Activated CD8-positive, alpha-beta memory T cell treated with anti-CD3 and anti-CD28 coated beads for 1 hour (primary cell): ENCODE results near the gene SF3B3.
"Not testable (repeated sequence)": the region's sequence is repeated elsewhere in the genome, so short reads cannot be mapped to it uniquely, and the experiment has no call there.

Experiments
- DNase-seq, 2 donors: peaks; one replicate each; pipeline ENCODE4 v3.0.0-alpha.2; 2020; ENCODE audit warnings: low read depth in 1 of 2; ENCODE audit errors: extremely low read depth in 1 of 2

The SF3B3 gene

DNA sequence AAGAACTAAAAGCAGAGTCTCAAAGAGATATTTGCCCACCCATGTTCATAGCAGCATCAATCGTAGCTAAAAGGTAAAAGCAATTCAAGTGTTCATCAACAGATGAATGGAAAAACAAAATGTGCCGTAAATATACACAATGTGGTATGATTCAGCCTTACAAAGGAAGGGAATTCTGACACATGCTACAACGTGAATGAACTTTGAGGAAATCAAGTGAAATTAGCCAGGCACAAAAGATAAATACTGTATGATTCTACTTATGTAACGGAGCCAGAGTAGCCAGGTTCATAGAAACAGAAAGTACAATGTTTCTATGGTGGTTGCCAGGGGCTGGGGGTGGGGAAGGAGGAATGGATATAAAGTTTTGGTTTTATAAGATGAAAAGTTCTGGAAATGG, 64.9 kb downstream of the SF3B3 start:
- no peak for DNase-seq

DNA sequence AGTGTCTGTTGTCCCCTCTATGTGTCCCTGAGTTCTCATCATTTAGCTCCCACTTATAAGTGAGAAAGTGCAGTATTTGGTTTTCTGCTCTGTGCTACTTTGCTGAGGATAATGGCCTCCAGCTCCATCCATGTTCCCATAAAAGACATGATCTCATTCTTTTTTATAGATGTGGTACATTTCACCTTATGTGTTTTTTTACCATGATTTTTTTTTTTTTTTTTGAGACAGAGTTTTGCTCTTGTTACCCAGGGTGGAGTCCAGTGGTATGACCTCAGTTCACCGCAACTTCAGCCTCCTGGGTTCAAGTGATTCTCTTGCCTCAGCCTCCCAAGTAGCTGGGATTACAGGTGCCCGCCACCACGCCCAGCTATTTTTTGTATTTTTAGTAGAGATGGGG, 65.8 kb downstream of the SF3B3 start:
- not testable (repeated sequence) for DNase-seq

DNA sequence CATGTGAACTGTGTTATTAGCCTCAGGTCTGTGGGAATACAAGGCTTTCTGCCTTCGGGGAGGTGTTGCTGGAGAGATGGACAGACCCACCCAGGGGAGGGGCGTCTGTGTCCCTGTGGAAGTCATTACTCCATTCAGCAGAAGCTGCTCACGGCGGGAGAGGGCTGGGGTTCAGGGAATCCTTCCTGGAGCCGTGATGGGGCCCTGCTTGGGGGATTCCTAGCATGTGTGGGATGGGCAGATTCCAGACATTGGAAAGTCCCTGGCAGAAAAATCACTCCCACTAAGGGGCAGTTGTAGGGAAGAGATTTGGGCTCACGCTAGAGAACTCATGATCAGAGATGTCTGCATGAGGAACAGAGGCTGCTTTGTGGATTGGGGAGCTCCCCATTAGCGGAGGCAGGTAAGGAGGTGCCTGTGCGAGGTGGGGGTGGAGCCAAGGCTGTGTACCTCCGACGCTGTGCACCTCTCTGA, 66.4 kb downstream of the SF3B3 start:
- DNase-seq, result no peak

DNA sequence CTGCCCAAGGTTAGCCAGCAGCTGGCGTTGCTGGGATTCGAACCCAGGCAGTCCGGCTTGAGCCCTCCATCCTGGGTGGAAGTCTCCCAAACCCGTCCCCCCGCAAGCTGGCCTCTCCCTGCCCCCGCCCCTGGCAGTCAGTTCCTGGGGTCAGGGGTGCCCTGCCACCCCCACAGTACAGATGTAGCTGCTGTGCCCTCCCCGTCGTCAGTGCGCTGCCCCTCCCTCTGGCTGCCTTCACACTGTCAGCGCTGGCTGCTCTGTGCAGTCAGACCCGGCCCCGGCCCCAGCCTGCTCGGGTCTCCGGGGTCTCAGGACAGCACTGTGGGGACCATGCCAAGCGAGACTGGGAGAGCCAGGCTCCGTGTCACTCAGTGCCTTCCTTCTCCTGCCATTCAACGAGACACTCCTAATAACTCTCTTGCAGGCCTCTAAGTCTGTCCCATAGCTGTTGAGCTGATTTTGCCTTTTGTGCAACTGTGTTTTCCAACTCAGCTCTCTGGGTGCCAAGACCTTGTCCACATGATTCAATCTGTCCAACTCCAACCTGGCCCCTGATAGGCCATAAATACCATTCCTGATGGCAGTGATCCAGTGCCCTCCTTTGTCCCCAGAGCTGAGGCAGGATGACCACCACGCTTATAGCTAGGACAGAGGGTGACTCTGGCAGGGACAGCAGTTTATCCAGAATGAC, 67.3 kb downstream of the SF3B3 start:
- DNase-seq, result no peak

DNA sequence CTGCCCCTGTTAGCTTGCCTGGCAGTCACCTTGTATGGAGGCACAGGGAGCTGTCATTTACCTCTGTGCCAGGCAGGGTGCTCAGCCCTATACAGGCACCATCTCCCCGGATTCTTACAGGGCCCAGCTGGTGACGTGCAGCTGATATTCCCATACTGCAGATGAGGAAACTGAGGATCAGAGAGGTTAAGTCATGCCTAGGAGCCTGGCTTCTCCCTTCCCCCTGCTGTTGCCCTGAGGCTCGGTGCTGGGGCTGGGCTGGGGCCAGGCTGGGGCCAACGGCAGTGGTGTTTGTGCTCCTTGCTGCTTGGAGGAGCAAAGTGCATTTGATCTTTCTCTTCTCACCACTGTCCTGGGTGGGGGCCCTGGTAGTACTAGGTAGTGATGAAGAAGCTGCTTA, 68.0 kb downstream of the SF3B3 start:
- DNase-seq, result no peak

DNA sequence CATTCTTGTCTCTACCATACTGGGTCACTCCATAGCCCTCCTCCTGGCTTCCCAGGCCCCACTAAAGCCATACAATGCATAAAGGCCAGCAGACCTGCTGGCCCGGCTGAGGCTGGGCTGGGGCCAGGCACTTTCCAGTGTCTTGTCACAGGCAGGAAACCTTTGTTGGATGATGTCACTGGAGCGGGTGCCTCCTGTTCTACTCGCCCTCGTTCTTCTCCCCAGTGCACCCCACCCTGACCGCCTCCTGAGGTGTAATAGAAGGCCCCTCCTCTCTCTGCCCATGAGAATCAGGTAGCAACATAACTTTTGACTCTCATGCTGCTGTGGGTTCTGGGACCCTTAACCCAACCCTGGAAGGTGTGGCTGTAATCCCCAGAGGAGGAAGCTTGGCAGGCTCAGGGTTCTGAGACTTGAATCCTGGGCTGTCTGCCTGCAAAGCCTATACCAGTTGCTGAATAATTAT, 68.5 kb downstream of the SF3B3 start:
- DNase-seq, result no peak

DNA sequence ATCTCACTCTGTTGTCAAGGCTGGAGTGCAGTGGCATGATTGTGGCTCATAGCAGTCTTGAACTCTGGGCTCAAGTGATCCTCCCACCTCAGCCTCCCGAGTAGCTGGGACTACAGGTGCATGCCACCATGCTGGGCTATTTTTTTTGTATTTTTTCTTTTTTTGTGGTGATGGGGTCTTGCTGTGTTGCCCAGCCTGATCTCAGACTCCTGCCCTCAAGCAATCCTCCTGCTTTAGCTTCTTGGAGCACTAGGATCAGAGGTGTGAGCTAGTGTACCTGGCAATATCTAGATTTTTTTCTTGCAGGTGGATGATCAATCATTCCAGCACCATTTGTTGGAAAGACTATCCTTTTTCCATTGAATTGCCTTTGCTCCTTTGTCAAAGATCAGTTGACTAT, 69.9 kb downstream of the SF3B3 start:
- DNase-seq, result no peak

DNA sequence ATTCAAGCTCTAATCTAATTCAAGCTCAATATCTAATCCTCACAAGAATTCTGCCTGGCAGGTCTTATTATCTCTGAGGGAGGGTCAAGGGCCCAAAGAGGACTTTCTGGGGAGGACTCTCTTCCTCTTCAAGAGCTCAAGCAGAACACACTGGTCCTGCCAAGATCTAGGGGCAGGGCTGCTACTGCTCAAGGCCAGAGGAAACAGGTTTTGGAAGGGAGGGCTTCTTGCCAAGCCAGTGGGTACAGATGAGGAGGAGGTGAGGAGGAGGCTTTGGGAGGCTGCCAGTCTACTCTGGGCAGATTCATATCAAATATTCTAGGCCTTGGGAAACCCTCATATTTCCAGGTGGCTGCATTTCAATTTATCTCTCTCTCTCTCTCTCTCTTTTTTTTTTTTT, 71.0 kb downstream of the SF3B3 start:
- DNase-seq, result no peak

DNA sequence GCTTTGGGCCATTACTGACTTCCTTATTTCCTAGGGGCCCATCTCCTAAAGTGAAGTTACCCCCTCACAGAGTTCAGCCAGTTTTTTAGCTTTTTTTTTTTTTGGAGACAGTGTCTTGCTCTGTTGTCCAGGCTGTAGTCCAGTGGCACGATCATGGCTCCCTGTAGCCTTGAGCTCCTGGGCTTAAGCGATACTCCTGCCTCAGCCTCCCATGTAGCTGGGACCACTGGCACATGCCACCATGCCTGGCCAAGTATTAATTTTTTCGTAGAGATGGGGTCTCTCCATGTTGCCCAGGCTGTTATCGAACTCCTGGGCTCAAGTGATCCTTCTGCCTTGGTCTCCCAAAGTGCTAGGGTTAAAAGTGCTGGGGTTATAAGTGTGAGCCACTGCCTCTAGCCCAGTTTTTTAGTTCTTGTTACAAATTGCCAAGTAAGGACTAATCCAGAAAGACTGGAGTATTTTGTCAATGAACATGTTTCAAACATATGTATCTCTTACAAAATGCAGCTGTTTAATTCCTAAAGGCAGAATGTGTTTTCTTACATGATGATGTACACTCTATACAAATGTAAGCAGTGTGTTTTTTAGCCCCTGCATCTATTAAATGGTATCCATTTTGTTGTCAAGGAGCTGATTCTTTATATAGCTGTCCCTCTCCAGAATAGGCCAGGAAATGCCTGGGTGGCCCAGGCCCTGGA, 73.7 kb downstream of the SF3B3 start:
- no peak for DNase-seq

DNA sequence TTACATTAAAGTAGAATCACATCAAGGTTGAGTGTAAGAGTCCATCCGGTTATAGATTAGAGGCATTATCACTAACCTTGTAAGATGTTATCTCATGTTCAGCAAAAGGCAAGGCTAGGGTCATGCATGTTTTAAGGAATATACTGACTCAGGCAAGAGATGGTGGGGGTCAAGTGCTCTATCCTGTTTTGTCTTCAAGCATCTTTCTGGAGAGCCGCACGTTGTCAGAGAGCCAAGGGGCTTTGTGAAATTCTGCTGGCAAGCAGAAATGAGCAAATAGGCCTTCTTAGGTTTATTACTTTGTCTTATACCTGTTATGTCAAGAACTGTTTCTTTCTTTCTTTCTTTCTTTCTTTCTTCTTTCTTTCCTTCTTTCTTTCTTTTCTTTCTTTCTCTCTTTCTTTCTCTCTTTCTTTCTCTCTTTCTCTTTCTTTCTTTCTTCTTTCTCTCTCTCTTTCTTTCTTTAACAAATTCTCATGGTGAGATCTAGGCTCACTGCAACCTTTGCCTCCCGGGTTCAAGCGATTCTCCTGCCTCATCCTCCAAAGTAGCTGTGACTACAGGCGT, 75.4 kb downstream of the SF3B3 start:
- DNase-seq, result no peak

DNA sequence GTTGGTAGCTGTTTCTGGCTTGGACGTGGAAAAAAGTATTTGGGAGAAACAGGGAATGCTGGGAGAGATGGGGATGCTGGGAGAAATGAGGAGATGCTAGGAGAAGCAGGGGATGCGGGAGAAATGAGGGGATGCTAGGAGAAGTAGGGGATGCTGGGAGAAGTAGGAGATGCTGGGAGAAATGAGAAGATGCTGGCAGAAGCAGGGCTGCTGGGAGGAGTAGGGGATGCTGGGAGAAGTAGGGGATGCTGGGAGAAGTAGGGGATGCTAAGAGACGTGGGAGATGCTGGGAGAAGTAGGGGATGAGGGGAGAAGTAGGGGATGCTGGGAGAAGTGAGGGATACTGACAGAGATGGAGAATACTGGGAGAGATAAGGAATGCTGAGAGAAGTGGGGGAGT, 77.1 kb downstream of the SF3B3 start:
- DNase-seq, result no peak

DNA sequence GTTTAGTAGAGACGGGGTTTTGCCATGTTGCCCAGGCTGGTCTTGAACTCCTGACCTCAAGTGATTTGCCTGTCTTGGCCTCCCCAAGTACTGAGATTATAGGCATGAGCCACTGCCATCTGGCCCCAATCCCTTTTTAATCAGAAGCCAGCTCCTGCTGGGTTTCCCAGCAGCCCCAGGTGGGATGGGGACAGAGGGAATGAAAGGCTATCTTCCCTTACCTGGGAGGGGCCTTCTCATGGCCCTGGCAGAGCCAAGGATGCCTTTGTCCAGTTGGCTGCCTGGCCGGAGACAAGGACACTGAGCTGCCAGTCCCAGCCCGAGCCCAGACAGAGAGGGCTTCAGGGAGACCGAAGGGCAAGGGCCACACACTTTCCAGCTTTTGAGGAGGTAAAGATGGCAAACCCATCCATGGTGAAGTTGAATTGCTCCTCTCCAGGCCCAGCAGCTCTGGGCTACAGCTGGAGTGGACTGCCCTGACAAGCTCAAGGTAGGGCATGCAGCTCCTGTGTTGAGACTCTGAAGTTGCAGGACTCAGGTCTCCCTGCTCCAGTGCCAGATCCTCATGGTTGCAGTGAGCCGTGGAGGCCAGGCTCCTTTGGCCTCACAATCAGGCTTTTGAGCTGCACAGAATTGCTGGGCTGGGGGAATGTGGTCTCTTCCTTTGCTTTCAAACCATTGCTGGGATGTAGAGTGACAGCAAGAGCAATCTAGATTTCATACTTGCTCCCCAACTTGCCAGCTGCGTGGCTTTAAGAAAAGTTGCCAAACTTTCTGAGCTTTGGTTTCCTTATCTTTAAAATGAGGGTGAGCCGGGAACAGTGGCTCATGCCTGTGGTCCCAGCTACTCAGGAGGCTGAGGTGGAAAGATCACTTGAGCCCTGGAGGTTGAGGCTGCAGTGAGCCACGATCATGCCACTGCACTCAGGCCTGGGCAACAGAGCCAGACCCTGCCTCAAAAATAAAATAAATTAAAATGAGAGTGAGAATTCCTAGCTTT, 78.3 kb downstream of the SF3B3 start:
- no peak for DNase-seq

DNA sequence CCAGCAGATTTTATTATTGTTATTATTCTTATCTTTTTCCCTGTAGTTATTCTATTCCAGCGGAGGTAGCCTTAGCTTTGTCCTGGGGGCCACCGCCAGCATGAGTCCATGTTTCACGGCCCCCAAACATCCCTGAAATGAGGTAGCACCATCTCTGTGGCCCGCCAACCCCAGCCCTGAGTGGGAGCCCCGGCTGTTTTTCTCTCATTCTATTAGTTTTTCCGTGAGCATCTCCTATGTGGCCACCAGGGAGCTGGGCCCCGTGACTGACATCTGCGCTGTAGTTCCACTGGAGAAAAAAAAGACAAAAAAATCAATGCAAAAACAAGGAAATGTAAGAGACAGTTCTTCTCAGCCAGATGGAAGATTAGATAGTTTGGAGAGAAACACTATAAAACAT, 79.2 kb downstream of the SF3B3 start:
- DNase-seq, result no peak

DNA sequence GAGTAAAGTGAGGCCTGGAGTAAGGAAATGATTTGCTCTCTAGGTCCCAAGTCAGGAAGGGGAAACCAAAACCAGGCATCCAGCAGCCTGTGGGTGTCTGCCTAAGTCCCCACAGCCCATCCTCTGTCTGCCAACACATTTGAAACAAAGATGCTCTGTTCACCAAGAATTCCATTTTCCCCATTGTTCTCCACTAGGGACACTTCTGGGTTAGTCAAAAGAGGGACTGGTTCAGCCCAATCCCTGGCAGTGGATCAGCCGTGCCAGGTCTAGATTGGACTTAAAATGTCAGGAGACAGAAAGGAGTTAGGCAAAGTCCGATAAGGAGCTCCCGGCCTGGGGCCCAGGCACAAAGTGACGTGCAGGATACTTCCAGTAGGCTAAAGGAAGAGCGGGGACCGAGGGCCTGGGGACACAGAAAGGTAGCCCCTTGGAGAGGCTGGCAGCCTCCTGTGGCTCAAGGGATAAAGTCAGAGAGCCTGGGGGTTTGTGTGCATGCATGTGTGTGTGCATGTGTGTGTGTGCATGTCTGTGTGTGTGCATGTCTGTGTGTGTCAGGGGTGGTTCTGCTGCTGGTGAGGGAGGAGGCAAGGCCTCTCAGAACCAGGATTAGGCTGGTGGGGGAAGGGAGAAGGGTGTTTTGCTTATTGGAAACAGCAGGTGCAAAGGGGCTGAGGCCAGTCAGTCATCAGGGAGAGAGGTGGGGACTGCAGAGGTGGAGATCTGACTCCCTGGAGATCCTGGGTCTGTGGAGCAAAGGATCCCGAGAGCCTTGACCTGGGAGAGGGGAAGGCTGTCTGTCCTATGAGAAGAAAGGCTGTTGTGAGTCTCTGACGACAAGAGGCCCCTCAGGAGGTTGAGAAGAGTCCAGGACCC, 81.0 kb downstream of the SF3B3 start:
- no peak for DNase-seq

DNA sequence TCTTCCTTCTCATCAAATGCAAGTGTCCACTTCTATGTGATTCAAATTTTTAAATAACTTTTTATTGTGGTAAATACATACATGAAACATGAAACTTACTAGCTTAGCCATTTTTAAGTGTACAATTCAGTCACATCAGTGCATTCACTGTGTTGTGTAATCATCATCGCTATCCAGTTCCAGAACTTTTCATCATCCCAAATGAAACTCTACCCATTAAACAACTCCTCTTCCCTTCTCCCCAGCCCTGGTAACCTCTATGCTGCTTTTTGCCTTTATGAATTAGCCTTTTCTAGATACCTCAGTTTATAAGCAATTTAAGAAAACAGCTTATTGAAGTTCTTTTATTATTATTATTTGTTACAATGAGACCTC, 81.7 kb downstream of the SF3B3 start:
- DNase-seq, result no peak

DNA sequence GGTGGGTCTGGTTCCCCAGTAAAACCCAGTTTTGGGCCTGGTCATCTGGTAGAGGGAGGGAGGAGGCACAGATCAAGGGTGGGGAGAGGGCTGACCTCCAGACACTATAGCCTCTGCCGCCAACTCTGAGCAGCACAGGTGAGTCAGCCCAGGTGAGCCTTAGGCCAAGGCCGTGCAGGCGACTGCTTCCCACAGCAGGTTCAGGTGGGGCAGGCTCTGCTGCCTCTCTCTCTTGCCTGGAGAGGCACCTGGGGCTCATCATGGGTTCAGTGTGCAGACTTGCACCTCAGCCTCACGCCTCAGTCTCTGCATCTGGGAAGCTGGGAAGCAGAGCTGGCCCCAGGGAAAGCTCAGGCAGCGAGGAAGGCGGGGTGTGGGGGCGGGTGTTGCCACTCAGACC, 84.9 kb downstream of the SF3B3 start:
- DNase-seq, result no peak

DNA sequence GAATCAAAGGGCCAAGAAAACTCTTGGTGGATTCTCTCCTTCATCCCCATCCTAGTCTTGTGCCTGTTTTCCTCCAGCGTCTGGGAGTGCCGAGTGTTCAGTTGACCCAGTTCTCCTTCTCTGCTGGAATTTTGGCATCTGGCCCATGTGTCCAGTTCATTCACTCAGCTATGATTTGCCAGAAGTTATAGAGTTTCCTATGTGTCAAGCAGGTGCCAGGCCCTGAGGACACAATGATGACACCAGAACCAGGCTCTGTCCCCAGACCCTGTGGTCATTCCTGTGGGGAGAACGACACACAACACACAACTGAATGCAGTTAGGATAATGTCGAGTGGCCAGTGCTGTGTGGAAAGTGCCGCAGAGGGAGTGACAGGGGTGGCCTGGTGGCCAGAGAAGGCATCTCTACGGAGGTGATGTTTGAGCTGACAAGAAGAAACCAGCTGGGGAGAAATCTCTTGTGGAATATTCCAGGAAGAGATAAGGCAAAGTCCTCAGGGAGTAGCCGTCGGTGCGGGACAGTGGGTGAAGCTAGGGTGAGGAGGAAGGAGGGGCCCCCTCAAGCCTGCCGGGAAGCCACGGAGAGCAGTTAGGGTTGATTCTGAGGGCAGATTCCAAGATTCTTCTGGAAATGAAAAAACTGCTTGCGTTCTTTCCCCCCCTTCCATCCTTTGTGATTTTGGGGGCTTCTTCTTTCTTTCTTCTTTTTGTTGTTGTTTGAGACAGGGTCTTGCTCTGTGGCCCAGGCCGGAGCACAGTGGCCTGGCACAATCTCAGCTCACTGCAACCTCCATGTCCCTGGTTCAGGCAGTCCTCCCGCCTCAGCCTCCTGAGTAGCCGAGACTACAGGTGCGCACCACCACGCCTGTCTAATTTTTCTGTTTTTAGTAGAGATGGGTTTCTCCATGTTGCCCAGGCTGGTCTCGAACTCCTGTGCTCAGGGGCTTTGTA, 86.9 kb downstream of the SF3B3 start:
- no peak for DNase-seq

DNA sequence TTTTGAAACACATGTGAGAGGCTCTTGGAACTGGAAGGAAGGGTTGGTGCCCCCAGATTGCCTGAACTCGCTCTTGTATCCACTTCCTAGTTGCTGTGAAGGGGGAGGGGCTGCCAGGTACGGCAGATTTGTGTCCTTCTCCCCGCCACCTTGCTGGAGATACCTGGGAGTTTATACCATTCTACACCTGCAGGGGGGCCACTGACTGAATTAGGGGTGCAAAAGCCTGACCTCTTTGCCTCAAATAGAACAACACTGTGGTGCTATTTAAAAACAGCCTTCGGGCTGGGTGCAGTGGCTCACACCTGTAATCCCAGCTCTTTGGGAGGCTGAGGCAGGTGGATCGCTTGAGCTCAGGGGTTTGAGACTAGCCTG, 87.6 kb downstream of the SF3B3 start:
- no peak for DNase-seq

DNA sequence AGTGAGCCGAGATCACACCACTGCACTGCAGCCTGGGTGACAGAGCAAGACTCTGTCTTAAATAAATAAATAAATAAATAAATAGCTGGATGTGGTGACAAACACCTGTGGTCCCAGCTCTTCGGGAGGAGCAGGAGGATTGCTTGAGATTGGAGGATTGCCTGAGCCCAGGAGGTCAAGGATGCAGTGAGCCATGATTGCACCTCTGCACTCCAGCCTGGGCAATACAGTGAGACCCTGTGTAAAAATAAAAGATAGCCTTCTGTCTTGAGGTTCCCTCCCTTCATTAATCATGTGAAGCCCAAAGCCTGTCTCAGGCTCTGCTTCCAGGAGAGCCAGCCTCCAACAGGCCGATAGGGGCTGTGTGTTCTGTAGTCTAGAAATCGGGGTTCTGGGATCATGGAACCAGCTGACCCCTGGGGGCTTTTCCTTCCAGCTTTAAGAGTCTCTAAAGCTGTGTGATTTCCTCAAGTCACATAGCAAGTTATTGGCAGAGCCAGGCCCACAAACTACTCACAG, 88.2 kb downstream of the SF3B3 start:
- DNase-seq, result no peak
